Mammary epithelial cell (primary cell): ENCODE results near the gene PPP1R15B.

Experiments
- CTCF ChIP-seq, 2 donors: IDR thresholded peaks in 1 of 2; conservative IDR thresholded peaks in 1 of 2; 2 replicates each; pipeline ENCODE4 v1.5.1; 2011 to 2012; ENCODE audit warnings: inconsistent platforms in 2 of 2, low read length in 2 of 2, mild to moderate bottlenecking in 2 of 2, control low read depth in 1 of 2, low read depth in 1 of 2; ENCODE audit not compliant: insufficient read depth in 1 of 2; ENCODE audit errors: extremely low read depth in 1 of 2
- EZH2 ChIP-seq: IDR thresholded peaks from 2 replicates; pipeline ENCODE4 v1.6.1; 2012; ENCODE audit warnings: low read length, inconsistent platforms, borderline replicate concordance

- TF ChIP-seq CTCF (conservative IDR thresholded peaks at IDR 0.05 in 1 of 2, IDR thresholded peaks at IDR 0.05 in 1 of 2; ENCODE audit: extremely low read depth in 1 of 2, insufficient read depth in 1 of 2, low read depth in 1 of 2, low read length in 2 of 2) = no peak
- no peak for TF ChIP-seq EZH2
Observed at GRCh38 chr1:204360314-204360713, 51.3 kb downstream of the PPP1R15B start.
